HUES48 (cell line): ENCODE results near the gene NEURL4.

Source experiments
- H3K27ac ChIP-seq: one replicate; pipeline ENCODE4 v1.7.0; 2013; ENCODE audit warnings: low read depth, low read length, inconsistent platforms
- H3K27me3 ChIP-seq: 2 replicates; pipeline ENCODE4 v1.6.1; 2013; ENCODE audit warnings: mild to moderate bottlenecking, low read length; ENCODE audit not compliant: control insufficient read depth, insufficient read depth
- H3K36me3 ChIP-seq: 2 replicates; pipeline ENCODE4 v1.6.1; 2013; ENCODE audit warnings: low read length; ENCODE audit not compliant: control insufficient read depth, insufficient read depth
- H3K4me1 ChIP-seq: 2 replicates; pipeline ENCODE4 v1.6.1; 2013; ENCODE audit warnings: mild to moderate bottlenecking, low read length; ENCODE audit not compliant: control insufficient read depth, insufficient read depth
- H3K4me3 ChIP-seq: 2 replicates; pipeline ENCODE4 v1.5.1; 2013; ENCODE audit warnings: mild to moderate bottlenecking, low read depth, low read length
- H3K9ac ChIP-seq: 2 replicates; pipeline ENCODE4 v1.6.1; 2013; ENCODE audit warnings: mild to moderate bottlenecking, low read depth, low read length, moderate library complexity
- H3K9me3 ChIP-seq: 2 replicates; pipeline ENCODE4 v1.6.1; 2013; ENCODE audit warnings: low read length; ENCODE audit not compliant: control insufficient read depth, insufficient read depth

The NEURL4 gene

DNA sequence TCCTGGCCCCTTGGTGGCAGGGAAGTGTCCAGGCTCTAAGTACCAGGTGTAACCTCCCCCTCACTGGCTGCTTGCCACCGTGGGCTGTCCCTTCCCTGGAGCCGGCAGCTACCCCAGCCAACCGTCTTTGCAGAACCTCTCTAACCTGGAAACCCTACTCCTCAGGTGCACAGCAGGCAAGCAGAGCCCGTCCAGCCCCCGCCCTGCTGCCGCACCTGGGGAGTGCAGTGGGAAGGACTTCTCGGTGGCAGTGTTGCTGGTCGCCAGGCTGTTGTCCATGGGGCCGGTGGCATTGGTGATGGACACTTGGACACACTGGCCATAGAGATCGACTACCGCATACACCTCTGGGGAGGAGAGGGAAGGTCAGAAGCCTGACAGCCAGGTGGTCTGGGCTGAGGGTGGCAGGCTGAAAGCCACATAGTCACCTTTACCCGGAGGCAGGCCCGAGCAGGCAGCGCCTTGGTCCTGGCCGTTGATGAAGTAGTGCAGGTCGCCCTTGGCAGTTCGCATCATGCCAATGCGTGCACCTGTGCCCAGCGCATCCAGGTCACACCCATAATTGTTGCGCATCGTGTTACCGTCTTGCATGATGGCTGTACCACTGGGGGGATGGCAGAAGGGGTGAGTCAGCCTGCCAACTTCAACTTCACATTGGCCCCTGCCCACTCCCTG is 6.5 kb downstream of the NEURL4 start:
- Histone ChIP-seq H3K9me3 (no peaks in the 10 kb centered on the region), H3K36me3 (peaks cover 83% of the 10 kb centered on the region), H3K9ac (no peak overlapping the region), H3K27ac (no peak overlapping the region), H3K27me3 (no peaks in the 10 kb centered on the region), H3K4me3 (no peak overlapping the region), H3K4me1 (no peaks in the 10 kb centered on the region)

DNA sequence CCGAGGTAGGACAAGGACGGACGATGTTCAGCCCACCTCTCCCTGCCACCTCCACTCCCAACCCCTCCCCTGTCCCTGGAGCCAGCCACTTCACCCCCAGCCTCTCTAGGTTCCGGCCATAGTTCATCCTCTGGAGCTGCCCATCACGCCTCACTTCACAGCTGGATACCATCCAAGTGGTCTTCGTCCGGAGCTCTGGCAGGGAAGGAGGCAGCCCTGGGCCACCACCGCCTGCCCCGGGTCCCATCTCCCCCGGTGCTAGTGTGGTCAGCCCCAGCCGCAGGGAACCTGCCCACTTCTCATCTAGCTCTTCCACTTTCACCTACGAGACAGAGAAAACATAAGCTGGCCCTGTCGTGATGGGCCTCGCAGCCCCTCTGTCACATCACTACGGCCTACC is 7.7 kb downstream of the NEURL4 start:
- H3K36me3 ChIP-seq: peaks cover 87% of the 10 kb centered on the region
- no peaks in the 10 kb centered on the region for H3K4me1 ChIP-seq
- H3K27me3 ChIP-seq: no peaks in the 10 kb centered on the region
- no peak overlapping the region for H3K4me3 ChIP-seq
- no peaks in the 10 kb centered on the region for H3K9me3 ChIP-seq
- no peak overlapping the region for H3K9ac ChIP-seq
- H3K27ac ChIP-seq: no peak overlapping the region

- H3K27ac ChIP-seq: no peak overlapping the region
- H3K4me1 ChIP-seq: 0 out of 2 replicates have a peak, but pooled peaks cover 4% of the 10 kb centered on the region
- no peak overlapping the region for H3K9ac ChIP-seq
- H3K4me3 ChIP-seq: no peak overlapping the region
- peaks cover 74% of the 10 kb centered on the region for H3K36me3 ChIP-seq
- H3K27me3 ChIP-seq: no peaks in the 10 kb centered on the region
- no peaks in the 10 kb centered on the region for H3K9me3 ChIP-seq
These were observed 10.8 kb downstream of the NEURL4 start for GRCh38 chr17:7318121-7318860.

- Histone ChIP-seq H3K9ac (no peak overlapping the region), H3K4me3 (no peak overlapping the region), H3K27me3 (no peaks in the 10 kb centered on the region), H3K36me3 (peaks cover 74% of the 10 kb centered on the region), H3K4me1 (0 out of 2 replicates have a peak, but pooled peaks cover 4% of the 10 kb centered on the region), H3K27ac (no peak overlapping the region), H3K9me3 (no peaks in the 10 kb centered on the region)
These were observed 11.9 kb downstream of the NEURL4 start for GRCh38 chr17:7317161-7317803.

DNA sequence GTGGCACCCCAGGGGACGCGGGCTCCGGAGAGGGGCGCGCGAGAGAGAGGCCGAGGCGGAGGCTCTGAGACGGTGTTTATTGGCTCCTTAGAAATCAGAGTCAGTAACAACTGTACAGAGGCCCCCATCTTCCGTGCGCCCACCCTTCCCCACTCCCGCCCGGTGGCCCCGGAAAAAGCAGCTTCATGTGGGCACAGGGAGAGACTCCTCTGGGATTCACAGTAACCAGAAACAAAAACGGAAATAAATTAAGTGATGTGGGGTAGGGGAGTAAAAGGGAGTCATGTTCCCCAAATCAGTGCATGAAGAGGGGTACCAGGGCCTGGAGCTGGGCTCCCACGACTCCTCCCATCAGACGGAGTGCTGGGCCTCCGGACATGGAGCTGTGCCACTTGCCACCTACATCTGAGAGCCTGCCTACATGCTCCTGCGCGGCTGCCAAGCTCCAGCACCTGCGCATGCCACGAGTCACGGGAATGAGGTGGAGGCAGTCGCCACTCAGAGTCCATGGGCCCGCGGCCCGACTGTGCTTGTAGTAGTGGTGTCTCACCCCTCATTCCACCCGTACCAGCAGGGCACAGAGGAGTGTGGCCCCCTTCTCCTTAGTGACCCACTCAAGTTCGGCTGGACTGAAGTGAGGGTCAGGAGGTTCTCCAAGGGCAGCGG is 13.4 kb downstream of the NEURL4 start:
- H3K4me3 ChIP-seq: peak overlapping the region; percentile 80
- peak overlapping the region; percentile 93 for H3K27ac ChIP-seq
- peaks cover 73% of the 10 kb centered on the region for H3K36me3 ChIP-seq
- 0 out of 2 replicates have a peak, but pooled peaks cover 4% of the 10 kb centered on the region for H3K4me1 ChIP-seq
- H3K9me3 ChIP-seq: no peaks in the 10 kb centered on the region
- no peaks in the 10 kb centered on the region for H3K27me3 ChIP-seq
- peak overlapping the region; percentile 66; the same call in 1 of the 2 replicates for H3K9ac ChIP-seq

GRCh38 chr17:7314719-7315569 is 14.2 kb downstream of the NEURL4 start, which contains the start of gene GPS2:
GPS2 (minus strand) TSS chr17:7315360; CDS start chr17:7315052, 308 bp downstream.
- peak within 1 kb of the TSS; percentile 66 for H3K9ac ChIP-seq
- peak within 1 kb of the TSS; percentile 80 for H3K4me3 ChIP-seq
- H3K9me3 ChIP-seq: no peaks in the 10 kb centered on the region
- H3K27ac ChIP-seq: peak within 1 kb of the TSS; percentile 93
- no peaks in the 10 kb centered on the region for H3K27me3 ChIP-seq
- H3K4me1 ChIP-seq: peaks cover 6% of the 10 kb centered on the region; the same call in 1 of the 2 replicates
- peaks cover 73% of the 10 kb centered on the region for H3K36me3 ChIP-seq

DNA sequence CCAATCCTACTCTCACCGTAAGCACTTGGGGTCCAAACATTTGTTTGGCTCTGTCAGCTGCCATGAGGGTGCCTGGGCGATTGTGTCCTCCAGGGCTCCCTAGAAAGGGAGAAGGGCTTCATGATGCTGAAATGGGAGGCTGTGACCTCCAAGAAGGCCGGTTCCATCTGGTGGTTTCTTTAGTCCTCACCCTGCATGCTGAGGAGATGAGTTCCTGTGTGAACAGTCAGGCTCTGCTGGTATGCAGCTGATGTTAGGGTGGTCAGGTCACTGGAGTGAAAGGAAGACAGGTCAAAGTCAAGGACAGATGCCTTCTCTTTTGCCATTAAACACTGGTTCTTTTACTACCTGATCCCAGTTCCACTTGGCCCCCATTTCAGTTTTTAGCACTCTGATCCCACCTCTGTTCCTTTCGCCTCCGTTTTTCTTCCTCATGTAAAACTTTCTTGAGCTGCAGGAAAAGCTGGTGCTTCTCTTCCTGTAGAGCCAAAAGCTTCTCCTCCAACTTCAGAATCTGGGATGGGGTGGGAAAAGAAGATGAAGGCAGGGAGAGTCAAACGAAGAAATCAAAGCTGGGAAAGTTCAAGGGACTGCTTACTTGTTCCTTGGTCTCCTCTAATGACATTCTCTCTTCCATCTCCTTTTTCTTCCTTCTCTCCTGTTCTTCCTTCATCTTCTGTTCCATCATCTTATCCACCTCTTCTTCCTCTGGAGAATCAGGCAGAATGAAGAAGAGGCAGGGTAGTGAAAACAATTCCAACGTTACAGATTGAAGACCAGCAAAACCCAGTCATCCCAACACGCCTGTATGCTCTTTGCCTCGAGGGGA is 15.0 kb downstream of the NEURL4 start:
- Histone ChIP-seq H3K36me3 (peaks cover 80% of the 10 kb centered on the region), H3K27me3 (no peaks in the 10 kb centered on the region), H3K9ac (peak overlapping the region; percentile 66), H3K4me1 (peaks cover 12% of the 10 kb centered on the region; the same call in 1 of the 2 replicates), H3K27ac (peak overlapping the region; percentile 93), H3K4me3 (peak overlapping the region; percentile 80), H3K9me3 (no peaks in the 10 kb centered on the region)

DNA sequence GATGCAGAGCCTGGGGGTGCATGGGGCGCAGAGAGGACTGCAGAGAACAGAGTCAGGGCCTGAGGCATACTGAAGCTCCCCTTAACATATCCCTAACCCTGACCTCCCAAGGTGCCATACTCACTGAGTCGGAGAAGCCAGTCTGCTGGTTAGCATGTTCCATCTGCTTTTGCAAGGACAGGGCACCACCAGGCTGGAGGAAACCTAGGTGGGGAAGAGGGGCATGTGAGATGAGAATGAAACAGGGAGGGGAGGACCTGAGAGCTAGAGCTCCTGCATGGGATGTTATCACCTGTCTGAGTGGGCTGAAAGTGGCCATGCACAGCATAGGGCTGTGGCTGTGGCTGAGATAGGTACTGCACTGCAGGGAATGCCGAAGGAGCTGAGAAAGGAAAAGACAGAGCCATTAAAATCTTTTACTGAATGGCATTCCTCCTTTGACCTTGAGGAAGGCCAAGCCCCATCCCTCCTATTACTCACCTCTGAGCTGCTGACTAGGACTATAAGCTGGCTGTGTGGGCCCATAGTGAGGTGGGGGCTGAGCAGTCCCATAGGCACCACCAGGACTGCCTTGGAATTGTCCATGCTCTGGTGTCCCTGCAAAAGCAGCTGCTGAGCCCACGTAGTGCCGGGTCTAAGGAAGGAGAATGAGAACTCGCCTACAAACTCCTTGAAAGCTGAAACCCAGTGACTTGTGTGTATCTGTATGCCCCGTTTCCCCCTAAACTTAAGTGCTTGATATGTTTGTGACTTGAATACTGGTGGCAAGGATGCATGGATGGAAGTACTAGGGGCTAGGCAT is 15.8 kb downstream of the NEURL4 start:
- Histone ChIP-seq H3K4me1 (peaks cover 13% of the 10 kb centered on the region; the same call in 1 of the 2 replicates), H3K27me3 (no peaks in the 10 kb centered on the region), H3K36me3 (peaks cover 73% of the 10 kb centered on the region), H3K9ac (no peak overlapping the region), H3K4me3 (0 out of 2 replicates have a peak overlapping the region, but pooled peaks have one; percentile 80), H3K27ac (peak overlapping the region; percentile 71), H3K9me3 (no peaks in the 10 kb centered on the region)
